ENCODE data around the gene DDX1.

Gene DDX1

DNA sequence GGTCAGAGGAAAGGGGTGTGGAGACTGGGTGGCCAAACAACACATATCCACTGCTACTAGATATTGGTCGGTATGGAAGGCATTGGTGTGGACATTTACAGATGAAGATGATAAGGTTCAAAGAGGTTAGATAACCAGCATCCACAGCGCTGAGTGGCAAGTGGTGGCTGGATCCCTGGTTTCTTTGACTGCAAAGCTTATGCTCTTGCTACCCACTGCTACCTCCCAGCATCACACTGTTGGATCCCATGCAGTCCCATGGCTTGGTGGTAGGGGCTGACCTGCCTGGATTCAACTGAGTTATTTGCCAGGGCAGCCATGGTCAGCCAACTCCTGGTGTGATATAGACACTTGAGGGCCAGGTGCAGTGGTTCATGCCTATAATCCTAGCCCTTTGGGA is 53.6 kb downstream of the DDX1 start:
- no peak for DNase-seq (ENCODE audit: low read depth in 2 of 2)

DNA sequence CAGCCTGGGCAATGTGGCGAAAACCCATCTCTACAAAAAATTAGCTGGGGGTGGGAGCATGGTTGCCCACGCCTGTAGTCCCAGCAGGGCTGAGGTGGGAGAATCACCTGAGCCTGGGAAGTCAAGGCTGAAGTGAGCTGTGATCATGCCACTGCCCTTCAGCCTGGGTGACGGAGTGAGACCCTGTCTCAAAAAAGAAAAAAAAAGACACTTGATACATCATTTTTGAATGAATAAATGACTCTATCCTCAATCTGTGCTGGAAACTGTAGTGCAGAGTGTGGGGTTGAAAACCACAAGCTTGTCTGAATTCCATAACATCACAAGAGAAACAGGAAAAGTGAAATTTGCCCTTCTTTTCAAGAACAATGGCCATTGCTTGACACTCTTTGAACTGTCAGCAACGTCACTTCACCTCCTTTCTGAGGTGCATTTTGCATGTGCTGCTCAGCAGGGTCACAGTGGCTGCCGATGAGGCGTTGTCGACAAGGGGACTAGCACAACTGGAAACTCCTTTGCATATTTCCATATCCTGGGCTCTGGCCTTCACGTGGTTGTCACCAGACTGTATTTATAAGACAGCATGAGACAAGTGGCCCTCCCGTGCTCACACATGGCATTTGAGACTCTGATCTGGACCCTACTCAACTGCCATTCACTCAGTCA is 54.2 kb downstream of the DDX1 start:
- no peak for DNase-seq (ENCODE audit: low read depth in 2 of 2)

DNA sequence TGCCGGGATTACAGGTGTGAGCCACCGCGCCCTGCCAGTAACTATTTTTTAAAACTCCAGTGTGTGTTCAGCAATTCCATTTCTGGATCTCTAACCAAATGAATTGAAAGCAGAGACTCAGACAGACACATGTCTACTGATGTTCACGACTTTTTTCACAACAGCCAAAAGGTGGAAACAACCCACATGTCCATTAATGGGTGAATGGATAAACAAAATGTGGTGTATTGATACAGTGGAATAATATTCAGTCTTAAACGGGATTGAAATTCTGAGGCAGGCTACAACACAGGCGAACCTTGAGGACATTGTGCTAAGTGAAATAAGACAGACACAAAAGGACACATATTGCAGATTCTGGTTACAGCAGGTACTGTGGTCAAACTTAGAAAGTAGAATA is 55.0 kb downstream of the DDX1 start:
- DNase-seq (ENCODE audit: low read depth in 2 of 2), result no peak

DNA sequence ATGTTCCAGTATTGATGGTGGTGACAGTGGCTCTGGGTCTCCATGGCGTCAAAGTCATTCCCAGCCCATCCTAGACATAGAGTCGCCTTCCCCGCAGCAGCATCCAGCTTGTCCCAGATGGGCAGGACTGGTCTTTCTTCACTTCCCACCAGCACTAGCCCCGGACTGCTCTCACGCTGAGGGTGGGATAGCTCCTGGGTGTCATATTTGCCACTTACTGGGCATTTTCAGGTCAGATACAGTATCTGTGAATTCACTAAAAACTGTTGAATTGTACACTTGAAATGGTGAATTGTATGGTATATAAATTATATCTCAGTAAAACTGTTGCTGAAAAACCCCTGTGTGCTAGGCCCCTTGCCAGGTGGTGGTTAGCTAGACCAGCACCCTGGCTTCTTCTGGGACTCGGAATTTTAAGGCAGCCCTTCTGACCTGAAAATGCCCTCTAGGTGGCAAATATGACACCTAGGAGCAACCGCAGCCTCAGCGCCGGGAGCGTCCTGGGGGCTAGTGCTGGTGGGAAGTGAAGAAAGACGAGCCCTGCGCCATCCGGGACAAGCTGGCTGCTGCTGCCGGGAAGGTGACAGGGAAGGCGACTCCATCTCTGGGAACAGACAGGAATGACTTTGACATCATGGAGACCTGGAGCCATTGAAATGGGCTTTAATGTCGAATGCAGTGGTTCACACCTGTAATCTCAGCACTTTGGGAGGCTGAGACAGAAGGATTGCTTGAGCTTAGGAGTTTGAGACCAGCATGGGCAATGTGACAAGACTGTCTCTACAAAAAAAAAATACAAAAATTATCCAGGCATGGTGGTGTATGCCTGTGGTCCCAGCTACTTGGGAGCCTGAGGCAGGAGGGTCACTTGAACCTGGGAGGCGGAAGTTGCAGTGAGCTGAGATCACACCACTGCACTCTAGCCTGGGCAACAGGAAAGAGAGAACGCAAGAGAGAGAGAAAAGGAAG is 56.2 kb downstream of the DDX1 start:
- DNase-seq (ENCODE audit: low read depth in 2 of 2), result no peak

DNA sequence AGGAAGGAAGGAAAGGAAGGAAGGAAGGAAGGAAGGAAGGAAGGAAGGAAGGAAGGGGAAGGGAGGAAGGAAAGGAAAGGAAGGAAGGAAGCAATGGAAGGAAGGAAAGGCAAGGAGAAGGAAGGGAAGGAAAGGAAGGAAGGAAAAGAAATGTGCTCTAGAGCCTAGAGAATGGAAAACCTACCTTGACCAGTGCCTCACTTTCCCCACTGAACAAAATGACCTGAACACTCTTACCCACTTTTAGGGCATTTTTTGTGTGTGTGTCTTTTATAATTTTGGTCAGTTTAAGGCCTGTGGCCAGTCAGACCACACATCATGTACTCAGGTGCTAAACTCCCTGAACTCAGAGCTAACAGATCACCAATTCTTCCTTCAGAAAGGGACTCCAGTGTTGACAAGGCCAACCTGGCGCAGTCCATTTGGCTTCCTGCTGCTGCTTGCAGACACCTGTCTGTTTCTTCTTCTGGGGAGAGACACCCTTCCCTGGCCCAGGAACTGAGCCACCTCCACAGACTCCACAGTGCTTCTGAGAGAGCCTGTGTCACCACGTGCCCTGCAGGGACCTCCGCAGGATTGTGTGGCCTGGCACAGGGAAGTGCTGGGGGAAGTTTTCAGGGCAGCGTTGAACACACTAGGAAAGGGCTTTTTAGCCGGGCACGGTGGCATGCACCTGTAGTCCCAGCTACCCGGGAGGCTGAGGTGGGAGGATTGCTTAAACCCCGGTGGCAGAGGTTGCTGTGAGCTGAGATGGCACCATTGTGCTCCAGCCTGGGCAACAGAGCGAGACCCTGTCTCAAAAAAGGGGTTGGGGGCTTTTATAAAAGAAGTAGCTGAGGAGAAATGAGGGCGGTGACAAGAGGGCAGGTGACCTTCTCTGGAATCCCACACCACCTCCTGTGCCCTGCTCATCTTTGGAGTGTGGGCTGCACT is 57.2 kb downstream of the DDX1 start:
- DNase-seq (ENCODE audit: low read depth in 2 of 2), result no peak

DNA sequence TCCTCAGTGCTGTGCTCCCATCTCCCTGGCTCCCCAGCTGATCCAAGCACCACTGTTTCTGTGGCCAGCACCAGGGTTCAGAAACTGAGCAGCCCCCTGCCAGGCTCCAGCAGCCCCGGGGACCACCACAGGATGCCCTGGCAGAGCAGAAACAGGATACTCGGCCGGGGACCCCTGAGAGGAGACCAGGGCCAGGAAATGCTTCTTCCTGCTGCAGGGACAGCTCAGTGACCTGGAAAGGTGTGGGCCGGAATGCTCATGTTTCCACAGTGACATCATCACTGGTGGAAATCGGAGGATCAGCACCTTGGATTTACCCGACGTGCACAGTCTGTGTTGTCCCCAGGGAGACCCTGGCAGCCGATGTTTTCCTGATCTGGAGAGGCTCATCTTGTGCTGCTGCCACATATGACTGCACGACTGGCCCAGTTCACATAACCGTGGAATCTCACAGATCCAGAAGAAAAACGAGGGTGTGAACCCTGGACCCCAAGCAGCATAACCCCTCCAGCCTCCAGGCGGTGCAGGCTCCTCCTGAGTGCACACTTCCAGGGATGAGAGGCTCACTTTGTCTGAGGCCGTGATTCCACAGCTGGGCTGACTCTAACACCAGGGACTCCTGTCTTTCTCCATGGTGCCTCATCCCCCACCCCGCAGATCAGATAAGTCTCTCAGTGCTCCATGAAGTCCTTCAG is 58.0 kb downstream of the DDX1 start:
- no peak for DNase-seq (ENCODE audit: low read depth in 2 of 2)

DNA sequence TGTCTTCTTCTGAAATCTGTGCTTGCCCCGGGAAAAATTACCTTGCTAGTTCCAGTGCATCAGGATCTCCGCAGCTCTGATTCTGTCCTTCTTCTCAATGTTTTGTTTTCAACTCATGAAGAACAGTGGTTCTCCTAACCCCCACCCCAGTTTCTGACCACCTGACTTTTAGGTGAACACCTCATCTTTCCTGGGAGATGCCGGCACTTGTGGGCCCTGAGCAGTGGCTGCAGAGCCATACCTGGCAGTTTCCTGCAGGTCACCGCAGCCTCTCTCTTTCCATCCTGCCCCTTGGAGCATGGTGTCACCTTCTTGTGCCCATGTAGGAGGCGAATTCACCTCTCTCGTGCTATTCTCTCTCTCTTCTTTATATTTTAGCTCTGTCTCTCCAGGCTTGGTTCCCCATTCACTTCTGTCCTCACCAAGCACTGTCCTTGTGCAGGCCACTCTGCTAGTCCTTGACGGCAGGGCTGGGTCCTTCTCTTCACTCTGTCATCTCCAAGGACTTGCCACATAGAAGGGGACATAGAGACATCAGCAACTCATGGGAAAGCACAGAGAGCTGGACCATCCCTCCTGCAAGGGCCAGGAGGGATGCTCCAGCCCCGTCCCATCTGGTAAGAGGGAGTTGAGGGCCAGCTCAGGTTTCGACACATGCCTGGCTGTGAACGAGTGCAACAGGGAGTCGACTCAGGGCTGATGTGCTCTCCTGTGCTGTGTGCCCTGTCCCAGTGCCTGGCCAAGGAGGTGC is 59.1 kb downstream of the DDX1 start:
- DNase-seq (ENCODE audit: low read depth in 2 of 2), result no peak

DNA sequence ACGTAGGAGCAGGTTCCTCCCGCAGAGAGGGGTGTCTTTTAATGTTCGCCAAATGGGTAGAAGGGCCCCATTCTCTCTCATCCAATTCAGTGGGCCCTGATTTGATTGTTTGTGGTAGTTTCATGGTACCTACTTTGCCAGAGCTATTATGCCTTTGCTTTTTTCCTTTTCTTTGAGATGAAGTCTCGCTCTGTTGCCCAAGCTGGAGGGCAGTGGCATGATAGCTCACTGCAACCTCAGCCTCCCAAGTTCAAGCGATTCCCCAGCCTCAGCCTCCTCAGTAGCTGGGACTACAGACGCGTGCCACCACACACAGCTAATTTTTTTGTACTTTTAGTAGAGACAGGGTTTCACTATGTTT is 59.7 kb downstream of the DDX1 start:
- no peak for DNase-seq (ENCODE audit: low read depth in 2 of 2)

DNA sequence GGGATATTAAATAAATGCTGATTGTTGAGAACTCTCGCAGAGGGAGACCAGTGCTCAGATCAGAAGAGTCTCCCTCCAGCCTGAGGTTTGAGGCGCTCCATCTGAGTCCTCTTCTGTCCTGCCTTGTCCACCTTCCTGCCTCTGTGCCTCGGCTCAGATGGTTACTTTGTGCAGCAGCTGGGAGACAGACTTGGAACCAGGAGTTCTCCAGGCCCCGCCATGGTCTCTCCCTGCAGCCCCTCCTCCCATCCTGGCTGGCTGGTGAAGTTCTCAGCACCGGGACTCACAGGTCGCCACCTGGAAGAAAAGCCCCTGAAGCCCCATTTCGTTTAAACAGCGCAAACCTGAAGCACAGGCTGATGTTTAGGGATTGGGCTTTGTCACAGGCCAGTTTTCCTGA is 60.6 kb downstream of the DDX1 start:
- no peak for DNase-seq (ENCODE audit: low read depth in 2 of 2)

DNA sequence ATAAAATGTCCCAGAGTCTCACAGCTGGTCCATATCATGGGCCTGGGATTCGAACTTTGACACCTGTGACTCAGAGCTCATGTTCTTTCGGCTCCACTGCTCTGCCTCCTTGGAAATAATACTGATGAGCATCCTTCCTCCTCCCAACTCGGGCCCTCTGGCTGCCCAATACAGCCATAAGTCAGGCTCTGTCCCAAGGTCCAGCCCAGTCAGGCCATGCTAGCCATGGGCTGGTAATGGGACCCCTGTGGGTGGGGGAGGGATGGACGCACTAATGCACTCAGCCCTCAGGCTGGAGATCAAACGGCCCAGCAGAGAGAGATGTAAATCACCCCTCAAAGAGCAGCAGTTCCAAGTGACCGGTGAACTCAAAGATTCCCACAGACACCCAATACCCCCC is 61.1 kb downstream of the DDX1 start:
- DNase-seq (ENCODE audit: low read depth in 2 of 2), result no peak

DNA sequence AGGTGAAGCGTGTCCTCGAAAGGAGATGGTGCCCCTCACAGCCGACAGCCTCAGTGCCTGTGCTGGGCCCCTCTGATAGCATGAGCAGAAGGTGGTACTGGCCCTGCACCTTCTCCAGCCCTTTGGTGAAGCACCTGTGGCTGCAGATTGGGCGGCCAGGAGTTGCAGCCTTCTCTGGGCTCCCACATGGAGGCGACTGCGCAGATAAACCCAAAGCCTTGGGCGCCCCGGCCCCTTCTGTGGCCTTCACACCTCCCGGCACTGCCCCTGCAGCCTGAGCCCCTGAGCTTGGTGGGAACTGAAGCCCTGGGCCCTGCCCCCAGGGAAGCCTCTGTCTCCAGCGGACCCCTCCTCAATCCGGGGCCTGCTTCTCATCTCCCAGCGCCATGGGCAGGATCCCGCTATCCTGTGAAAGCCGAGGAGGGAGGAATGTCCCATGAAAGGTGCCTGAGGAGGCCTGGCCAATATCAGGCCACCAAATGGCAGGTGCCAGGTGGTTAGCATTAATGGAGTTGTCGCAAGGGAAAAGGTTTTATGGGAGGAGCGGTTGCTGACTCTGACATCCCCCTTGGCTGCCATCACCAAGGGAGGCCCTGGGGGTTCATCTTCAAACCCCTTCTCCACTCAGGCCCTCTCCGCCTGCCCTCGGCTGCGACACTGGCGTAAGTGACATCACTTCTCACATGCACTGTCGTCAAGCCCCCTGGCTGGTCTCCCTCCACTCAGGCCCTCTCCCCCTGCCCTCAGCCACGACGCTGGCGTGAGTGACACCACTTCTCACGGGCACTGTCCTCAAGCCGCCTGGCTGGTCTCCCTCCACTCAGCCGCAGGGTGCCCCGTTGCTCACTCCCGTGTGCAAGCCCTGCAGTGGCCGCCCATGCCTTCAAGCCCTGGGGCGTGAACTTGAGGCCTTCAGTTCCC is 62.4 kb downstream of the DDX1 start:
- no peak for DNase-seq (ENCODE audit: low read depth in 2 of 2)

DNA sequence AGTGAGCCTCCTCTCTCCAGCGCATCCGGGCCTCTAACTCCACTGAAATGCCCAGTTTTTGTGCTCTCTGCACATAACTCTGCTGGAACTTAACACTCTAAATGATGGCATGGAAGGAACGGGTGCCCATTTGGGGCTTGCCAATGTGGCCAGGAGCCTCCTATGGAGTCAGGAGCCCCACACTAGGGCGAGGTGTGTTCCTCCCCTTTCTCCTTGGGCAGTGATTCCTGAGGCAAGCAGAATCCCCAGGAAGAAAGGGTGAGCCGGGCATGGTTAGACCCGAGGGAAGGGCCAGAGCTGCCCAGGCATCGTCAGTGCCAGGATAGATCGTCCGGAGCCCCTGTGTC is 63.0 kb downstream of the DDX1 start:
- no peak for DNase-seq (ENCODE audit: low read depth in 2 of 2)

DNA sequence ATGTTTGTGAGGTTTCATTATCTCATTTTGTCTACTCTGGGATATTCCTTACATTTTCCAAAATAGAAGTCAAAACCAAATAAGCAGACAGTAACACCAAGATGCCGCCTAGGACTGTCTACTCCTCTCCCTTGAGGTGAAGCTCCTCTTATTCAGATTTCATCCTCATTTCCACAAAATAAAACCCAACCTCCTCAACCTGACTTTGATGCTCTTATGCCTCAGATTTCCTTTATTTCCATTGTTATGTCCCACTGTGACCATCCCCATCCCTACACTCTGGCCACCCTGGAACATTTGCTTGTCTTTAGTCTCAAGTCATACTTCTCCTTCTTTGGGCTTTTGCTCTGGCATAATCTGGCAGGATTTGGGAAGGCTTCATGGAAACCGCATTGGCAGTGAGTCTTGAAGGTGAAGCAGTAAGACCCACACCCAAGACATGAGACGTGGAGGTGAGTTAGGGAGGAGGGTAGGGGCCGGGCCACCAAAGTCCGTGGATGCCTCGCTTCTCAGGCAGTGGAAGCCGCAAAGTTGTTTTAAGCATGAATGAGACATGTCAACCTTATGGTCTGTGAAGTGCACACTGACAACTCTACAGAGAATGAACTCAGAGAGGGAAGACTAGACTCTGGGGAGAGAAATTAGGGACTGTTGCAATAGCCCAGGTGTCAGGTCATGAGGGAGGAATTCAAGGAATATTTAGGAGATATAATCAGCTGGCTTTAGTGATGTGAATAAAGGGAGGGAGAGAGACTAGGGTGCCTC is 63.6 kb downstream of the DDX1 start:
- no peak for DNase-seq (ENCODE audit: low read depth in 2 of 2)

DNA sequence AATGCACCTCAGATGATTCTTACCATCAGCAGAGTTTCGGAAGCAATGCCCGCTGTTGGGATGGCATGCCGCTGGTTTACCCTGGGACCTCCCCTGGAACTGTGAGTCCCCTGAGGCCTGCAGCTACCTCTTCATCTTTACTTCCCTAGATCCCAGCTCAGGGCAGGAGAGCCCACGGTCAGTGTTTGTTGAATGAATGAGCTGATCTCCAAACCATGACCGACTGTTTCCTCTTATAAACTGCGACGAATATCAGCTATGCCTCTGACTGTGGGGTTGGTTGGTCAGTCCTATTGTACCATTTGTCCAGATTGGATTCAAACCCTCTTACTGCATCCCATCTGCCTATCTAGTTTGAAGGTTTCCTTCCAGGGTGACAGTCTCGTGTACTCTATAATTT is 64.4 kb downstream of the DDX1 start:
- no peak for DNase-seq (ENCODE audit: low read depth in 2 of 2)

DNA sequence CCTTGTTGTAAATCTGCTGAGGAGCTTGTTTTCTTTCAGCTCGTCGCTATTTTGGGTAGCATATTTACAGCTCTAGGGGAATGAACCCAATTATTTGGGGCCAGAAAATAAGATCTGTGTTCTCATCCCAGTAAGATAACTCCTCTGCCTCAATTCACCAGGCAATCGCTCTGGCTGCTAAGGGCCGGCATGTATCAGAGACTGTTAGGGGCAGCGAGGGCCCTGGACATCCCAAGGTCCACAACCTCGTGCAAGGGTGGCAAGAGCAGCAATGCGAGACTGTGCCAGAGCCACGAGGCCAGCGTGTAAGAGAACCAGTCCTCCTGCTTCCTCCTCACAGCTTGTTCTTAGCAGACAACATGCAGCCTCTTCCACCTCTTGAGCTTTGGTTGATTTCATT is 66.1 kb downstream of the DDX1 start:
- DNase-seq (ENCODE audit: low read depth in 2 of 2), result no peak

DNA sequence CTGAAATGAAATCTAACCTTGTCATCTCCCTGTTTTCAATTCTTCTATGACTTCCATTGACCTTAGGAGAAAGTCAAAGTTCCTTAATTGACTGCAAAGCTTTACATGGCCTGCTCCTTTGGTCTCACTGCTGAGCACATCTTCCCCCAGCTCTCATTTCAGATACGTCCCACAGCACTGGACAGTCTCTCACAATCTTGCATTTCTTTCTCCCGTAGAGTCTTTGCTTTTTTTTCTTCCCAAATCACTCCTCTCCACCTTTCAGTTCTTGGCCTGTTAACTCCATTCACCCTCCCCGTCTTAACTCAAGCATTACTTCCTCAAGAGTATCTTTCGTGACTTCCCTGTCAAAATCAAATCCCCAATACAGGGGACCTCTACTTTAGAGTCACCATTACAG is 67.2 kb downstream of the DDX1 start:
- no peak for DNase-seq (ENCODE audit: low read depth in 2 of 2)

DNA sequence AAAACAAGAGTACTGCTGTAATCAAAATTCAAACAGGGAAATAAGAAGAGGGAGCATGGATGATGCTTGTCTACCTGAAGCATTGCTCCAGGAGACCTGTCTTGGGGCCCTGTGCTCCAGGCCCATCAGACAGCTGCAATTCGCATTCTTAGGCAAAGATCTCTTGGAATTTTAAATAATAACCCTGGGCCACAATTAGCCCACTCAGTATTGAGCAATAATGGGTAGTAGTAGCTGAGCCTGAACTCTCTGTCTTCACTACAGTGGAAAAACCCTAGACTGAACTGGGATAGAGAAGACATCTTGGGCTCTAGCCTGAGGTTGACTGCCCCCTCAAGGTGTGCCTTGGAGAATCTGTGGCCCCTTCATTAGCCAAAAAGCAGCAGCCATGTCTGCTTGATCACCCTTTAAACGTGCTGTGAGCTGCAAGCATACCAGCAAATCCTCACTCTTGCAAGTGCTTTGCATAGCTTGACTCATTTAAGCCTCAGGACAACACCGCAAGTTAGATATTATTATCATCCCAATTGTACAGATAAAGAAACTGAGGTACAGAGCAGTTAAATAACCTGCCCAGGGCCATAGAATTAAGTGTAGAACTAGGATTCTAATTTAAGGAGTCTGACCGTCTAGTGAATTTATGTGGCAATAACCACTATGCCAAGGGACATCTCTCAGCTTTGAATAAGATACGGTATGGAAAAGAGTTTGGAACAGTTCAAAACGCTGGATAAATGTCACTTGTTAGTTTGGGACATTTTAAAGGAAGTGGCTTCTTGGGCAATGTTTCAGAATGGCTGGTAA is 69.0 kb downstream of the DDX1 start:
- no peak for DNase-seq (ENCODE audit: low read depth in 2 of 2)

DNA sequence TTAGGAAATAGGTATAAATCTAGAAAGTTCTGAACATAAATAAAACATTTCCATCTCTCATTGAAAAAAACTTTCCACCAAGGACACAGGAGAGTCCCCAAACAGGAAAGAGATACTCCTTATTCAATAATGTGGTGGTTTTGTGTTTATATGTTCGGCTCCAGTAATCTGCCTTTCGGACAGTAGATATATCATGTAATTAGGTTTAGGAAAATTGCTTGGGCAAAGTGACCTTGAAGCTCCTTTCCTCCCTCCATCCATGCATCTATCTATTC is 69.6 kb downstream of the DDX1 start:
- DNase-seq (ENCODE audit: low read depth in 2 of 2), result no peak

DNA sequence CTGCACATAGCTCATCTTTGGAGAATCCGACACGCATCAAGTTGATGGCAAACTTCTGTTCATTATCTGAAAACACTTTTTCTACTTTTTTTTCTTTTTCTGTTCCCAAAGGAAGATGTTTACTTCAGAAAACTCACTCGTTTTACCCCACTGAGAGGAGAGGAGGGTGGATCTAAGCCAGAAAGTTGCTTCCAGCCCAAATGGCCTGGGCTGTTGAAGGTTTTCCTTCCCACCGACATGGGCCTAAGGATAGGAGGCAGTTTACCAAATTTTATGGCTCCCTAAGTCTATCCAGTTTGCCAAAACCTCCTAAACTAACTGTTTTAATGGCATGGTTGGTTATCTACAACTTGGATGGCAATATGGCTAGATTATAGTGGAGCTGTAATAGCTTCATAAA is 70.4 kb downstream of the DDX1 start:
- no peak for DNase-seq (ENCODE audit: low read depth in 2 of 2)
